ENCODE results near the gene ENAM.

DNA sequence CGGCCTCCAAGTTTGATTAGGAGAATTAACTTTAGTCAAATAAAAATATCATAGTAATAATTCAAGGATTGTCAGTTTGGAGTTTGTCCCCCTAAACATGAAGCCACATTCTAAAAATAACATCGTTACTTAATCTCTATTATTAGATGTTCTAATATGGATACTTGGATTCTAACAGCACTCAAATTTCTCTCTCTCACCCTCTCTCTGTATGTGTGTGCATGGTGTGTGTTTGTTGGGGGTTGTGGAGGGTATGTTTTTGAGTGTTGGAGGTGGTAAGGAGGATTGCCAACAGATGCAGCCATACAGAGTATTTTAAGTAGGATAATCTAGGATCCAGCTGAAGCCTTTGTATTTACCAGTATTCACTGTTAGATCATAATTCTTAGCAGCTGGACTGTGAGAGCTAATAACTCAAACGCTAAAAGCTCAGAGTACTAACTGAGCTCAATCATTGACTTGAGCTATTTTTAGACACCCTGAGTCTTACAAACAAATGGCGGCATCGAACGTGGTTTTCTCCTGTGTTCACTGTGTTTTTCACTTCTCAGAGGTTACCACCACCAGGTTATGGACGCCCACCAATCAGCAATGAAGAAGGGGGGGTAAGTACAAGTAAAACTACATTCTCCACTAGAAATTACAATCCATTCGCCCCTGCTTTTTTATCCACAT is 8.8 kb downstream of the ENAM start:
- TF ChIP-seq, protein P1, sequence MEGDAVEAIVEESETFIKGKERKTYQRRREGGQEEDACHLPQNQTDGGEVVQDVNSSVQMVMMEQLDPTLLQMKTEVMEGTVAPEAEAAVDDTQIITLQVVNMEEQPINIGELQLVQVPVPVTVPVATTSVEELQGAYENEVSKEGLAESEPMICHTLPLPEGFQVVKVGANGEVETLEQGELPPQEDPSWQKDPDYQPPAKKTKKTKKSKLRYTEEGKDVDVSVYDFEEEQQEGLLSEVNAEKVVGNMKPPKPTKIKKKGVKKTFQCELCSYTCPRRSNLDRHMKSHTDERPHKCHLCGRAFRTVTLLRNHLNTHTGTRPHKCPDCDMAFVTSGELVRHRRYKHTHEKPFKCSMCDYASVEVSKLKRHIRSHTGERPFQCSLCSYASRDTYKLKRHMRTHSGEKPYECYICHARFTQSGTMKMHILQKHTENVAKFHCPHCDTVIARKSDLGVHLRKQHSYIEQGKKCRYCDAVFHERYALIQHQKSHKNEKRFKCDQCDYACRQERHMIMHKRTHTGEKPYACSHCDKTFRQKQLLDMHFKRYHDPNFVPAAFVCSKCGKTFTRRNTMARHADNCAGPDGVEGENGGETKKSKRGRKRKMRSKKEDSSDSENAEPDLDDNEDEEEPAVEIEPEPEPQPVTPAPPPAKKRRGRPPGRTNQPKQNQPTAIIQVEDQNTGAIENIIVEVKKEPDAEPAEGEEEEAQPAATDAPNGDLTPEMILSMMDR (IDR thresholded peaks at IDR 0.05): no peak
- no peak for TF ChIP-seq POLR2A (IDR thresholded peaks at IDR 0.05)
- TF ChIP-seq POLR2AphosphoS5 (IDR thresholded peaks at IDR 0.05; ENCODE audit: insufficient read depth in 1 of 2, low read depth in 1 of 2): no peak

All from vagina (tissue), 2 donors.